ENCODE data around the gene ZBTB7B.
A peak's percentile ranks its signal among the peaks of the same experiment; 100 is the strongest.

DNA sequence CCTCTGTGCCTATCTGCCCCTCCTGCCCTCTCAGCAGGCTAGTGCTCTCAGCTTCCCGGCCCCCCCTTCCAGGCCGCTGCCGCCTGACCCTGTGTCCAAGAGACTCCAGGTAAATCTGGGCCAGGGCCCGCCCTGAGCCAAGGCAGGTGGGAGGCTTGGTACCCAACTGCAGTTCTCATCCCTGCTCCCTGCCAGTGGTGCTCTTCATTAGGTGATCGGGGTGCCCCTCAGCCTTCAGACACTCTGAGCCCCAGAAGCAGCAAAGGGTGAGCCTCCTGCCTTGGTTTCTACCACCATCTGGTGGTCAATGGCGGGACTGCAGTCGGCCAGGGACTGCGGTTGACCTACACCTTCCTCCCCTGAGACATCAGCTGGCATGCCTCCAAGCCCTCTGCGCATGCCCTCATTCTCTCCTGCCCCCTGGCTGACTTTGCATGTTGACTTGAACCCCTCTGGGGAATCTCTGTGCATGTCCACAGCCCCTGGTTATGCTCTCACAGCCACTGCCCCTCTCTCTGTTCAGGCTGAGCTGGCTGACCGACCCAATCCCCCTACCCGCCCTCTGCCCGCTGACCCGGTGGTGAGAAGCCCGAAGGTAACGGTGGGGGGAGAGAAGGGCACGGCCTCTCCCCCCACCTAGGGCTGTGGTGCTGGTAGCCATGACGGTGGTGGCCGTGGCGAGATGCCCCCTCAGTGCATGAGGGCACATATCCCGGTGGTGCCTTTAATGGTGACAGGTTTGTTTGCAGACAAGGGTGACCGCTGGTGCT is 59.0 kb downstream of the ZBTB7B start:
- TF ChIP-seq, protein P1, sequence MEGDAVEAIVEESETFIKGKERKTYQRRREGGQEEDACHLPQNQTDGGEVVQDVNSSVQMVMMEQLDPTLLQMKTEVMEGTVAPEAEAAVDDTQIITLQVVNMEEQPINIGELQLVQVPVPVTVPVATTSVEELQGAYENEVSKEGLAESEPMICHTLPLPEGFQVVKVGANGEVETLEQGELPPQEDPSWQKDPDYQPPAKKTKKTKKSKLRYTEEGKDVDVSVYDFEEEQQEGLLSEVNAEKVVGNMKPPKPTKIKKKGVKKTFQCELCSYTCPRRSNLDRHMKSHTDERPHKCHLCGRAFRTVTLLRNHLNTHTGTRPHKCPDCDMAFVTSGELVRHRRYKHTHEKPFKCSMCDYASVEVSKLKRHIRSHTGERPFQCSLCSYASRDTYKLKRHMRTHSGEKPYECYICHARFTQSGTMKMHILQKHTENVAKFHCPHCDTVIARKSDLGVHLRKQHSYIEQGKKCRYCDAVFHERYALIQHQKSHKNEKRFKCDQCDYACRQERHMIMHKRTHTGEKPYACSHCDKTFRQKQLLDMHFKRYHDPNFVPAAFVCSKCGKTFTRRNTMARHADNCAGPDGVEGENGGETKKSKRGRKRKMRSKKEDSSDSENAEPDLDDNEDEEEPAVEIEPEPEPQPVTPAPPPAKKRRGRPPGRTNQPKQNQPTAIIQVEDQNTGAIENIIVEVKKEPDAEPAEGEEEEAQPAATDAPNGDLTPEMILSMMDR (IDR thresholded peaks at IDR 0.05): peak; percentile 87
- no peak for TF ChIP-seq EZH2 (IDR thresholded peaks at IDR 0.05; ENCODE audit: borderline replicate concordance, insufficient read depth, low read depth, low read length, poor library complexity, severe bottlenecking)
